ENCODE results near the gene LITAFD. TPM values are rescaled to one million over a fixed set of nuclear protein-coding genes. Genes with fewer than 3 reads are reported as not detected.
A peak's percentile ranks its signal among the peaks of the same experiment; 100 is the strongest.

LITAFD gene
- total RNA-seq, 4 donors from 2014 or later: not detected

- in situ Hi-C loops (cut with MboI; ENCODE audit: low pct_ligation_motif_present in 1 of 4, low pct_unique_long_range_greater_than_20kb in 1 of 4, low sequenced_read_pairs in 3 of 4): no loop called here
- no peaks in the 10 kb centered on the region for H3K27me3 ChIP-seq
- 83 to 90% methylated on average over 3 to 26 of the region's 26 CpGs for WGBS, 2 donors (ENCODE audit: low coverage in 1 of 2)
- H3K4me3 ChIP-seq: no peak overlapping the region
- intact Hi-C loops (cut with DNase I; ENCODE audit: low total_unique reads): no loop called here
- no peak for DNase-seq
- H3K27ac ChIP-seq: no peak overlapping the region
- H3K36me3 ChIP-seq: peaks cover 0 to 17% (median 4%) of the 10 kb centered on the region in 4 donors
- TF ChIP-seq EP300 (IDR thresholded peaks at IDR 0.05; ENCODE audit: low read depth) (no peak), POLR2AphosphoS5 (IDR thresholded peaks at IDR 0.05) (no peak), POLR2A (IDR thresholded peaks at IDR 0.05) (no peak), CTCF (IDR thresholded peaks at IDR 0.05) (no peak)
- H3K4me1 ChIP-seq: peaks cover 0 to 3% (median 0%) of the 10 kb centered on the region in 4 donors
- H3K9me3 ChIP-seq: no peaks in the 10 kb centered on the region
Measured at GRCh38 chr16:8848231-8848938, 33.8 kb upstream of the LITAFD start.

GRCh38 chr16:8848939-8849391 lies 33.2 kb upstream of the LITAFD start:
- no peak for DNase-seq

GRCh38 chr16:8849411-8850011 lies 32.6 kb upstream of the LITAFD start:
- Histone ChIP-seq H3K27me3 (no peaks in the 10 kb centered on the region), H3K4me3 (no peak overlapping the region), H3K36me3 (peaks cover 0 to 17% (median 8%) of the 10 kb centered on the region in 4 donors), H3K27ac (no peak overlapping the region), H3K4me1 (peaks cover 0 to 3% (median 0%) of the 10 kb centered on the region in 4 donors), H3K9me3 (no peaks in the 10 kb centered on the region)
- no peak for TF ChIP-seq EP300 (IDR thresholded peaks at IDR 0.05; ENCODE audit: low read depth)
- no peak for TF ChIP-seq POLR2AphosphoS5 (IDR thresholded peaks at IDR 0.05)
- no peak for TF ChIP-seq POLR2A (IDR thresholded peaks at IDR 0.05)
- TF ChIP-seq CTCF (IDR thresholded peaks at IDR 0.05): no peak
- 84 to 100% methylated on average over 1 to 19 of the region's 19 CpGs for WGBS, 2 donors (ENCODE audit: low coverage in 1 of 2)
- intact Hi-C loops (cut with DNase I; ENCODE audit: low total_unique reads): no loop called here
- DNase-seq: no peak
- in situ Hi-C loops (cut with MboI; ENCODE audit: low pct_ligation_motif_present in 1 of 4, low pct_unique_long_range_greater_than_20kb in 1 of 4, low sequenced_read_pairs in 3 of 4): no loop called here

More at GRCh38 chr16:8848939-8849391, 33.2 kb upstream of the LITAFD start:
- intact Hi-C loops (cut with DNase I; ENCODE audit: low total_unique reads): no loop called here
- TF ChIP-seq CTCF (IDR thresholded peaks at IDR 0.05) (no peak), POLR2A (IDR thresholded peaks at IDR 0.05) (no peak), EP300 (IDR thresholded peaks at IDR 0.05; ENCODE audit: low read depth) (no peak), POLR2AphosphoS5 (IDR thresholded peaks at IDR 0.05) (no peak)
- H3K36me3 ChIP-seq: peaks cover 0 to 17% (median 7%) of the 10 kb centered on the region in 4 donors
- H3K27ac ChIP-seq: no peak overlapping the region
- in situ Hi-C loops (cut with MboI; ENCODE audit: low pct_ligation_motif_present in 1 of 4, low pct_unique_long_range_greater_than_20kb in 1 of 4, low sequenced_read_pairs in 3 of 4): no loop called here
- no peaks in the 10 kb centered on the region for H3K9me3 ChIP-seq
- peaks cover 0 to 3% (median 0%) of the 10 kb centered on the region in 4 donors for H3K4me1 ChIP-seq
- no peaks in the 10 kb centered on the region for H3K27me3 ChIP-seq
- H3K4me3 ChIP-seq: no peak overlapping the region
- WGBS, 2 donors (ENCODE audit: low coverage in 1 of 2): 78 to 81% methylated on average over 5 to 8 of the region's 8 CpGs

GRCh38 chr16:8850279-8850885 lies 31.8 kb upstream of the LITAFD start:
- Histone ChIP-seq H3K9me3 (no peaks in the 10 kb centered on the region), H3K36me3 (peaks cover 0 to 20% (median 8%) of the 10 kb centered on the region in 4 donors), H3K4me3 (no peak overlapping the region), H3K27ac (peak overlapping the region in 2 of 4 donors; percentile 18 to 34), H3K27me3 (no peaks in the 10 kb centered on the region), H3K4me1 (peaks cover 0 to 3% (median 0%) of the 10 kb centered on the region in 4 donors)
- intact Hi-C loops (cut with DNase I; ENCODE audit: low total_unique reads): no loop called here
- TF ChIP-seq POLR2A (IDR thresholded peaks at IDR 0.05) (no peak), POLR2AphosphoS5 (IDR thresholded peaks at IDR 0.05) (peak; percentile 15 to 47 (median 24))
- in situ Hi-C loops (cut with MboI; ENCODE audit: low pct_ligation_motif_present in 1 of 4, low pct_unique_long_range_greater_than_20kb in 1 of 4, low sequenced_read_pairs in 3 of 4): no loop called here
- no peak for DNase-seq
- WGBS, 2 donors (ENCODE audit: low coverage in 1 of 2): 53 to 60% methylated on average over 7 to 11 of the region's 11 CpGs
